ENCODE measurements around the gene EXOC1L. TPM values are rescaled to one million over a fixed set of nuclear protein-coding genes. Genes with fewer than 3 reads are reported as not detected.

EXOC1L gene
- total RNA-seq, 1 donor, result not detected

DNA sequence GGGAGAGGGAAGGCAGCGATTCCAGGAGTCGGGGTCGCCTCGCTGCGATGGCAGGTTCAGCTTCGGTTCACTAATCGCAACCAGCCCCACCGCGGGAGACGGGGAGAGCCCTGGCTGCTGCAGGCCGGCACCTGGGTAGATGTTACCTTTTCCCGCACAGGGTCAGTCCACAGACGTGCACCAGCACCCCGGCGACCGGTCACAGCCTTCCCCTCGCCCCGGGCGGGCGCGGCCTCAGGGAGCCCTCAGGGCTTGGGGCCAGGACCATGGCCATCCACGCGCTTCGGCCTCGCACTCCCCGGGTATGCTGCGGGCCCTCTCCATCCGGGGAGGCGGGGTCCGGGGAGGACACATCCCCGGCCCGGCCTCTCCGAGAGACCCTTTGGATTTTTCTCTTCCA is 26.1 kb upstream of the EXOC1L start:
- peak overlapping the region; percentile 17 for H3K4me3 ChIP-seq (ENCODE audit: low read depth, low read length)
- DNase-seq (ENCODE audit: low read depth), result no peak
- TF ChIP-seq CTCF (IDR thresholded peaks at IDR 0.05; ENCODE audit: insufficient read depth, low read depth, low read length), result no peak

- H3K4me3 ChIP-seq (ENCODE audit: low read depth, low read length), result no peak overlapping the region
- TF ChIP-seq CTCF (IDR thresholded peaks at IDR 0.05; ENCODE audit: insufficient read depth, low read depth, low read length), result no peak
- DNase-seq (ENCODE audit: low read depth), result no peak
Measured at GRCh38 chr4:55794053-55794452, 25.5 kb upstream of the EXOC1L start.

DNA sequence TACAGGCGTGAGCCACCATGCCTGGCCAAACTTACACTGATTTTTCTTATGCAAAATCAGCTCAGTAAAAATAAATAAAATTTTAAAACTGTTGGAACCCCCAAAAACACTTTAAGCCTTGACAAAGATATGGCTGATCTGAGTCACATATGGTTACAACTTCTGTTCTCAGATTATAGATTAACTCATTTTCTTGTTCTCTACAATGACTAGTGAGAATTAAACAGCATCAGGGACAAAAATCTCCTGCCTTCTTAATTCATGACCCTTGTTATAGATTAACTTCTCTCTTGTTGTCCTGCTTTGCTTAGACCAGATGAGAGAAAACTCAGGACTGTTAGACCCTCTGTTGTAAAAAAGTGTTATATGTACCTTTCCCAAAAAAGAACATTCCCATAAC is 24.2 kb upstream of the EXOC1L start:
- H3K4me3 ChIP-seq (ENCODE audit: low read depth, low read length), result no peak overlapping the region
- no peak for DNase-seq (ENCODE audit: low read depth)
- TF ChIP-seq CTCF (IDR thresholded peaks at IDR 0.05; ENCODE audit: insufficient read depth, low read depth, low read length), result no peak

DNA sequence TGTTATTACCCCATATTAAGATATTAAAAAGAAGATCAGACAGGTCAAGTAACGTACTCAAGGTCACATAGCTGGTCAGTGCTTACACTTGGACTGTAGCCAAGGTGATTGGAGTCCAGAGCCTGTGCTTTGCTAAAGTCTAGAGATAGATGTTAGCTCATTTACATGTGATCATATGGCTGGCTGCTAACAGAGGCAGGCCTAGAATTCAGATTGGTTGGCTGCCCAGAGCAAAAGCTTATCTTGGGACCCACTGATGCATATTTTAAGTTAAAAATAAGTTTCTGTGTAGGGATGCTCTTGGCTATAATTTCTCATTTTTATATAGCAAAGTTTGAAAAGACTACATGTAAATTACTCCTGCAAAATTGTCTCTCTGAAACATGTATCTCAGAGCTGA is 18.1 kb upstream of the EXOC1L start:
- no peak for TF ChIP-seq CTCF (IDR thresholded peaks at IDR 0.05; ENCODE audit: insufficient read depth, low read depth, low read length)
- no peak overlapping the region for H3K4me3 ChIP-seq (ENCODE audit: low read depth, low read length)
- no peak for DNase-seq (ENCODE audit: low read depth)

DNA sequence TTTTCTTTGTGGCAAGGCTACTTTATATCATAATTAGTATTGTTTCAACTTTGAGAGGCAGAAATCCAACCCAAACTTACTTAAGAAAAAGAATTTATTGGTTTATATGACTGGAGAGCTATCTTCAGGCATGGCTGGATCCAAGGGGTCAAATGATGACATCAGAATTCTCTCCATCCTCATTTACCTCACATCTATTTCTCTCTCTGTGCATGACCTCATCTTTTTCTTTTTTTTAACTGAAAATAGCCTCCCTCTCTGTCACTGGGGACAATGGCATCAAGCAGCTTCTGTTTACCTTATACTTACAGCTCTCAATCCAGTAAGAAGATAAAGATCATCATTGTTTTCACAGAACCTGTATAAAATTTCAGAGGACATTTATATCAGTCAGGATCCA is 12.0 kb upstream of the EXOC1L start:
- TF ChIP-seq CTCF (IDR thresholded peaks at IDR 0.05; ENCODE audit: insufficient read depth, low read depth, low read length), result no peak
- DNase-seq (ENCODE audit: low read depth), result no peak
- H3K4me3 ChIP-seq (ENCODE audit: low read depth, low read length), result no peak overlapping the region

GRCh38 chr4:55808186-55808585 is 11.4 kb upstream of the EXOC1L start:
- no peak for DNase-seq (ENCODE audit: low read depth)
- H3K4me3 ChIP-seq (ENCODE audit: low read depth, low read length), result no peak overlapping the region
- TF ChIP-seq CTCF (IDR thresholded peaks at IDR 0.05; ENCODE audit: insufficient read depth, low read depth, low read length), result no peak

GRCh38 chr4:55808632-55809031 is 11.0 kb upstream of the EXOC1L start:
- no peak overlapping the region for H3K4me3 ChIP-seq (ENCODE audit: low read depth, low read length)
- no peak for TF ChIP-seq CTCF (IDR thresholded peaks at IDR 0.05; ENCODE audit: insufficient read depth, low read depth, low read length)
- no peak for DNase-seq (ENCODE audit: low read depth)

Data from fibroblast of villous mesenchyme (primary cell).